ENCODE measurements around the gene LYPD3. TPM values are rescaled to one million over a fixed set of nuclear protein-coding genes. Genes with fewer than 3 reads are reported as not detected.

The LYPD3 gene
- total and polyA plus RNA-seq, 12 donors = 0.18 to 1.9 (median 0.84) TPM

DNA sequence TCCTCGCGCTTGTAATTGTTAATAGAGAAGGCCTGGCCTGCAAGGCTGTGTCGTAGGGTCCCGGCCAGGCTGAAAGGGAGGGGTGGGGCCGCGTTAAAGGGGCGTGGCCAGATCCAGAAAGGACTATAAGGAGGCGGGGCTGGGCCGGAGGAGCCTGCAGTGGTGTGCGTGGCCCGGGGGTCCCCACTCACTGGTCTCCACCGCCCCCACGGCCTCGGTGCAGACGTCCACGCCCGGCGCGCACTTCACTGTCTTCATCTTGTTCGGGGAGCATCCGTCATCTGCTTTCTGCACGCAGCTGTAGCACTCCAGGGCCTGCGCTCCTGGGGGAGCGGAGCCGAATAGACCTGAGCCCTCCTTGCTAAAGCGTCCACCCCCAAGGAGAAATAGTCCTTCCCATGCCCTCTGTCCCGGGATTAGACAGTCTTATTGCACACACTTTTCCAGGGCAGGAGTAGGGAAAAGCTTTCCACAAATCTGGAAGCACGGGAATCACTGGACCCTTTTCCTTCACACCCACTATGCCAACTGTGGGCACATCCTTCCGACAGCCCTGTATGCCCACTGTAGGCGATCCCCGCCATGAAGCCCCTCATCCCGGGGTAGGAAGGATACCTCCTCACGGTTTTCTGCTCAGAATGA is 1.2 kb downstream of the LYPD3 start:
- H3K27ac ChIP-seq = peak overlapping the region; percentile 72 to 90 (median 87)
- intact Hi-C loops (cut with DNase I) = no loop called here
- no peaks in the 10 kb centered on the region for H3K9me3 ChIP-seq (replicated peaks in 1 of 3)
- no peaks in the 10 kb centered on the region for H3K27me3 ChIP-seq
- H3K4me1 ChIP-seq (replicated peaks in 1 of 2) = peaks cover 6 to 11% of the 10 kb centered on the region in 2 donors
- H3K36me3 ChIP-seq (replicated peaks in 1 of 2) = no peaks in the 10 kb centered on the region
- DNase-seq = peak in 2 of 7 donors; percentile 80 to 81
- no peak for TF ChIP-seq POLR2A (IDR thresholded peaks at IDR 0.05)
- TF ChIP-seq, protein P1, sequence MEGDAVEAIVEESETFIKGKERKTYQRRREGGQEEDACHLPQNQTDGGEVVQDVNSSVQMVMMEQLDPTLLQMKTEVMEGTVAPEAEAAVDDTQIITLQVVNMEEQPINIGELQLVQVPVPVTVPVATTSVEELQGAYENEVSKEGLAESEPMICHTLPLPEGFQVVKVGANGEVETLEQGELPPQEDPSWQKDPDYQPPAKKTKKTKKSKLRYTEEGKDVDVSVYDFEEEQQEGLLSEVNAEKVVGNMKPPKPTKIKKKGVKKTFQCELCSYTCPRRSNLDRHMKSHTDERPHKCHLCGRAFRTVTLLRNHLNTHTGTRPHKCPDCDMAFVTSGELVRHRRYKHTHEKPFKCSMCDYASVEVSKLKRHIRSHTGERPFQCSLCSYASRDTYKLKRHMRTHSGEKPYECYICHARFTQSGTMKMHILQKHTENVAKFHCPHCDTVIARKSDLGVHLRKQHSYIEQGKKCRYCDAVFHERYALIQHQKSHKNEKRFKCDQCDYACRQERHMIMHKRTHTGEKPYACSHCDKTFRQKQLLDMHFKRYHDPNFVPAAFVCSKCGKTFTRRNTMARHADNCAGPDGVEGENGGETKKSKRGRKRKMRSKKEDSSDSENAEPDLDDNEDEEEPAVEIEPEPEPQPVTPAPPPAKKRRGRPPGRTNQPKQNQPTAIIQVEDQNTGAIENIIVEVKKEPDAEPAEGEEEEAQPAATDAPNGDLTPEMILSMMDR (IDR thresholded peaks at IDR 0.05) = no peak
- 15 to 32% (median 16%) methylated on average over 10 to 33 of the region's 33 CpGs for WGBS, 4 donors
- peak overlapping the region in 3 of 4 donors; percentile 15 to 69 (median 35) for H3K4me3 ChIP-seq

DNA sequence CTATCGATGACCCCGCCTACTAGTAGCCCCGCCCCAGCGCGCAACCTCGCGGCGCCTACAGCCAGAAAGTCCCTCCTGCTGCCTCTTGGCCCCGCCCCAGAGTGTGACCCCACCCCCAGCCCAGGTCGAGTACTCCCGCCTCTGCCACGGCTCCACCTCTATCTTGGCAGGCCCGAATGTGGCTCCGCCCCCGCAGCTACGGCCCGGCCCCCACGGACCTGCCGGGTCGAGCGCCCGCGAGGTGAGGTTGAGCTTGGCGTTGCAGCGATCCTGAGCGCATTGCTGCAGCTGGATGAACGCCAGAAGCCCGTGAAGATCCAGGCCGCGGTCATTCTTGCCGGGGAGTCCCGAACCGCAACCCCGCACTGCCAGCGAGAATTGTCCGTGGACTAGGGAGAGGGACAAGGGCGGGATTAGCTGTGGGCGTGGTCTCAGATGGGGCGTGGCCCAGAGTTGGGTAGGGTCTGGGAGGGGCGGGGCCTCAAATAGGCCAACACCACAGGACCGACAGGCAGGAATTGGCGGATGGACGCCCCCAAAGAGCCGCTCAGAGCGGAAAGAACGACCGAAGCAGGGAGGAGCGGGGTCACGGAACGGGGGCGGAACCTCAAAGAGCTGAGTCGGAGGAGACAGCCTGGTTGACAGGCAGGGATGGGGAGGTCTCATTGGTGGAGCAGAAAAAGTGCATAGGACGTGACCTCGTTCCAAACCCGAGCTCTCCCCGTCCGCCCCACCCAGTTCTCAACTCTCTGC is 1.9 kb downstream of the LYPD3 start:
- peaks cover 6 to 11% of the 10 kb centered on the region in 2 donors for H3K4me1 ChIP-seq (replicated peaks in 1 of 2)
- TF ChIP-seq, protein P1 (IDR thresholded peaks at IDR 0.05) = no peak
- peak in 1 of 2 donors; percentile 56 for TF ChIP-seq POLR2A (IDR thresholded peaks at IDR 0.05)
- intact Hi-C loops (cut with DNase I) = no loop called here
- peak overlapping the region; percentile 72 to 90 (median 87) for H3K27ac ChIP-seq
- peak; percentile 98 to 99 (median 99) for DNase-seq
- WGBS, 4 donors = 0 to 1% (median 0%) methylated on average over 2 to 57 of the region's 57 CpGs
- H3K9me3 ChIP-seq (replicated peaks in 1 of 3) = no peaks in the 10 kb centered on the region
- H3K36me3 ChIP-seq (replicated peaks in 1 of 2) = no peaks in the 10 kb centered on the region
- no peaks in the 10 kb centered on the region for H3K27me3 ChIP-seq
- peak overlapping the region in 3 of 4 donors; percentile 15 to 69 (median 35) for H3K4me3 ChIP-seq

DNA sequence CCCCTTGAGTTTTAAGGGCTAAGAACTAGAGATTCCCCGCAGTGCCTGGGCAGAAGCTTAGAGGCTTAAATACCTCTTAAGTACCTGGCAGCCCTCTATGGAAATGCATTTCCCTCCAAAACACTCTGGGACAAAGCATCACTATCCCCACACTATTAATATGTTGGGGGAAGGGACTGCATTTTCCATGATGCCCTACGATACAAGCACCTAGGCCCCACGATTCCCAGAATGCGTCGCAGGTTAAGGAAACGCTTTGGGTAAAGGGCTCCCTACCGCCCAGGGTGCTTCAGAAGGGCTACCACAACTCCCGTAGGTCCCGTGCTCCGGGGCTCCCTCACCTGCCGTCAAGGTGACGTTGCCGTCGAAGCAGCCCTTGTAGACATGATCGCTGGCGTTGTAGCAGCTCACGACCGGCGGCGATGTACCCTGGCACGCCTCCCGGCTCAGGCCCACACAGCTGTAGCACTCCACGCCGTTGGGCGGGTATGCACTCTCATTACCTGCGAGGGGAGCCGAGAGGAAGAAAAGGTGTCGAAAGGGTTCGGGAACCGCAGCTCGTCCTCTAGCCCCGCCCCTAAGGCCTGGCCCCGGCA is 2.5 kb downstream of the LYPD3 start:
- Histone ChIP-seq H3K36me3 (replicated peaks in 1 of 2) (no peaks in the 10 kb centered on the region), H3K27ac (peak overlapping the region in 3 of 5 donors; percentile 73 to 90 (median 90)), H3K4me3 (peak overlapping the region in 2 of 4 donors; percentile 15 to 69), H3K27me3 (no peaks in the 10 kb centered on the region), H3K9me3 (replicated peaks in 1 of 3) (no peaks in the 10 kb centered on the region), H3K4me1 (replicated peaks in 1 of 2) (peaks cover 6 to 11% of the 10 kb centered on the region in 2 donors)
- 11 to 58% (median 34%) methylated on average over 4 to 33 of the region's 33 CpGs for WGBS, 4 donors
- no peak for DNase-seq
- intact Hi-C loops (cut with DNase I) = no loop called here
- TF ChIP-seq, protein P1 (IDR thresholded peaks at IDR 0.05) = no peak
- no peak for TF ChIP-seq POLR2A (IDR thresholded peaks at IDR 0.05)

DNA sequence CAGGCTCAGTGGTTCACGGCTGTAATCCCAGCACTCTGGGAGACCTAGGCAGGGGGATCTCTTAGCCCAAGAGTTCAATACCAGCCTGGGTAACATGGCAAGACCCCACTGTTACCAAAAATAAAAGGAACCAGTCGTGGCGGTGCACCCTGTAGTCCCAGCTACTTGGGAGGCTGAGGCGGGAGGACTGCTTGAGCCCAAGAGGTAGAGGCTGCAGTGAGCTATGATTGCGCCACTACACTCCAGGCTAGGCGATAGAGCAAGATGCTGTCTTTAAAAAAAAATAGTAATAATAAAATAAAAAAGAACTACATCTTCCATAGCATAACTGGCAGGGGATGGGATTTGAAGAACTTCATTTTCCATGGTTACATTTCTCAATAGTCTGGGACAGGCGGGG is 3.0 kb downstream of the LYPD3 start:
- Histone ChIP-seq H3K27ac (no peak overlapping the region), H3K4me1 (replicated peaks in 1 of 2) (peaks cover 6 to 11% of the 10 kb centered on the region in 2 donors), H3K9me3 (replicated peaks in 1 of 3) (no peaks in the 10 kb centered on the region), H3K4me3 (no peak overlapping the region), H3K27me3 (no peaks in the 10 kb centered on the region), H3K36me3 (replicated peaks in 1 of 2) (no peaks in the 10 kb centered on the region)
- DNase-seq = no peak
- intact Hi-C loops (cut with DNase I) = no loop called here
- WGBS, 4 donors = 92 to 97% (median 94%) methylated on average over 7 of the region's 7 CpGs
- TF ChIP-seq POLR2A (IDR thresholded peaks at IDR 0.05) = no peak
- TF ChIP-seq, protein P1 (IDR thresholded peaks at IDR 0.05) = no peak
